Mesothelial cell of epicardium (in vitro differentiated cells): ENCODE measurements around the gene CLDN15. TPM values are rescaled to one million over a fixed set of nuclear protein-coding genes. Genes with fewer than 3 reads are reported as not detected.

Source experiments
- DNase-seq, 2 experiments: peaks; one replicate each; pipeline ENCODE4 v3.0.0; 2021; ENCODE audit warnings: low spot score in 2 of 2; ENCODE audit not compliant: unreplicated experiment in 2 of 2
- H3K27ac Mint-ChIP-seq: 2 replicates; pipeline ENCODE4 v1.8.0; 2021; ENCODE audit warnings: mixed read lengths
- H3K27me3 Mint-ChIP-seq: 2 replicates; pipeline ENCODE4 v1.8.0; 2021; ENCODE audit warnings: low read depth, mixed read lengths
- H3K36me3 Mint-ChIP-seq: 2 replicates; pipeline ENCODE4 v1.8.0; 2021; ENCODE audit warnings: mixed read lengths
- H3K4me1 Mint-ChIP-seq: 2 replicates; pipeline ENCODE4 v1.8.0; 2021; ENCODE audit warnings: mixed read lengths
- H3K4me3 Mint-ChIP-seq: 2 replicates; pipeline ENCODE4 v1.8.0; 2021; ENCODE audit warnings: mild to moderate bottlenecking, moderate library complexity, mixed read lengths
- H3K9me3 Mint-ChIP-seq: 2 replicates; pipeline ENCODE4 v1.8.0; 2021; ENCODE audit warnings: mixed read lengths
- CTCF ChIP-seq: fragments of 200-600 bp; sonication (generic); IDR thresholded peaks from one replicate; pipeline ENCODE4 v1.5.0; 2021; ENCODE audit warnings: antibody characterized with exemption; ENCODE audit not compliant: unreplicated experiment
- total RNA-seq: library from RNA; stranded (reverse); gene quantifications from 3 replicates; pipeline ENCODE4 v1.2.1, GENCODE V29; 2021

CLDN15 gene
- total RNA-seq, 1 donor from 2014 or later = 19.5 TPM

DNA sequence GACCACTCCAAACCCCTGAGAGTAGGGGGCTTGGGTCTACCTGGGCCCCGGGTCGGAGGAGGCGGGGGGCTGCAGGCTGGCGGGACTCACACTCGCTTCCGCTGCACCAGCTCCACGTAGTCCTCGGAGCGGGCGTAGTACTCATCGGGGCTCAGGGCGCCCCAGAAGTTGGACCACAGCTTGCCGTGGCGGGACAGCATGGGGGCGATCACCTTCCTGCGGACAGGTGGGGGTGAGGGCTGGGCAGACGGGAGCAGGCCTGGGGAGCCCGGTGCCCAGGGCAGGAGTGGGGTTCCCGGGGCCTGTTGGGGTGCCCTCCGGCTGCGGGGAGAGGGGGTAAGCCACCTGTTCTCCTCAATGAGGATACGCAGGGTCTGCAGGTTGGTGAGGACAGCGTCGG, 26.1 kb downstream of the CLDN15 start:
- no peak for TF ChIP-seq CTCF
- Mint-ChIP-seq H3K9me3 (no peaks in the 10 kb centered on the region), H3K4me1 (peaks cover 5% of the 10 kb centered on the region), H3K4me3 (no peak overlapping the region), H3K27me3 (no peaks in the 10 kb centered on the region), H3K27ac (no peak overlapping the region), H3K36me3 (peaks cover 10% of the 10 kb centered on the region)
- DNase-seq = no peak

GRCh38 chr7:101210143-101210542, 27.5 kb downstream of the CLDN15 start:
- Mint-ChIP-seq H3K27ac (no peak overlapping the region), H3K4me1 (no peaks in the 10 kb centered on the region), H3K36me3 (peaks cover 18% of the 10 kb centered on the region), H3K4me3 (no peak overlapping the region), H3K27me3 (peaks cover 3% of the 10 kb centered on the region), H3K9me3 (no peaks in the 10 kb centered on the region)
- TF ChIP-seq CTCF = no peak
- DNase-seq = no peak

GRCh38 chr7:101208794-101209193, 28.8 kb downstream of the CLDN15 start:
- DNase-seq = no peak
- Mint-ChIP-seq H3K4me3 (no peak overlapping the region), H3K4me1 (no peaks in the 10 kb centered on the region), H3K27me3 (peaks cover 11% of the 10 kb centered on the region), H3K27ac (no peak overlapping the region), H3K36me3 (peaks cover 18% of the 10 kb centered on the region), H3K9me3 (no peaks in the 10 kb centered on the region)
- no peak for TF ChIP-seq CTCF

GRCh38 chr7:101207459-101207858, 30.1 kb downstream of the CLDN15 start:
- H3K4me1 Mint-ChIP-seq = no peaks in the 10 kb centered on the region
- H3K36me3 Mint-ChIP-seq = peaks cover 18% of the 10 kb centered on the region
- H3K9me3 Mint-ChIP-seq = no peaks in the 10 kb centered on the region
- H3K27ac Mint-ChIP-seq = no peak overlapping the region
- H3K4me3 Mint-ChIP-seq = no peak overlapping the region
- DNase-seq = no peak
- TF ChIP-seq CTCF = no peak
- peaks cover 24% of the 10 kb centered on the region for H3K27me3 Mint-ChIP-seq

- no peak for TF ChIP-seq CTCF
- peaks cover 32% of the 10 kb centered on the region for H3K27me3 Mint-ChIP-seq
- H3K4me3 Mint-ChIP-seq = no peak overlapping the region
- H3K27ac Mint-ChIP-seq = no peak overlapping the region
- H3K9me3 Mint-ChIP-seq = no peaks in the 10 kb centered on the region
- peaks cover 18% of the 10 kb centered on the region for H3K36me3 Mint-ChIP-seq
- no peak for DNase-seq
- no peaks in the 10 kb centered on the region for H3K4me1 Mint-ChIP-seq
Observed at GRCh38 chr7:101206665-101207042, 30.9 kb downstream of the CLDN15 start.
